ENCODE measurements around the gene ZNF263.

ZNF263 gene

GRCh38 chr16:3276679-3277078 is 6.6 kb upstream of the ZNF263 start:
- no peak for TF ChIP-seq CTCF (conservative IDR thresholded peaks at IDR 0.05; ENCODE audit: low read depth)
- POLR2A ChIA-PET (ENCODE audit: low non-redundant PET), result interaction anchor here (0.5 kb wide), 1 partner anchor 508 kb away, joined by 3 read pairs; no protein-coding TSS in a partner anchor
- H3K27ac ChIP-seq, result no peak overlapping the region
- CTCF ChIA-PET, result interaction anchor here (0.8 kb wide), 1 partner anchor 10 kb away, joined by 3 read pairs; no protein-coding TSS in a partner anchor
- no peak for DNase-seq (ENCODE audit: low spot score)

- ChIA-PET POLR2A (ENCODE audit: low non-redundant PET) (no interaction called here), CTCF (interaction anchor here (1.4 to 1.6 kb wide), 2 partner anchors 15 kb away, joined by 5 read pairs; no protein-coding TSS in a partner anchor)
- no peak for TF ChIP-seq CTCF (conservative IDR thresholded peaks at IDR 0.05; ENCODE audit: low read depth)
- no peak for DNase-seq (ENCODE audit: low spot score)
- peak overlapping the region; percentile 98; the same call in 1 of the 2 replicates for H3K27ac ChIP-seq
Observed at GRCh38 chr16:3281222-3281820, 2.0 kb upstream of the ZNF263 start.

GRCh38 chr16:3282103-3282729 is 1.1 kb upstream of the ZNF263 start:
- CTCF ChIA-PET, result interaction anchor here (0.6 to 1.4 kb wide), 4 partner anchors 15 to 152 kb away, joined by 3 to 5 read pairs (median 3); no protein-coding TSS in a partner anchor
- peak overlapping the region; percentile 98 for H3K27ac ChIP-seq
- no peak for TF ChIP-seq CTCF (conservative IDR thresholded peaks at IDR 0.05; ENCODE audit: low read depth)
- POLR2A ChIA-PET (ENCODE audit: low non-redundant PET), result interaction anchor here (1.0 to 1.3 kb wide), 3 partner anchors 15 to 118 kb away, joined by 3 to 5 read pairs (median 5); partner anchors contain the start of gene ZSCAN32
- DNase-seq (ENCODE audit: low spot score), result no peak

GRCh38 chr16:3283543-3284447 is 504 bp downstream of the ZNF263 start:
- TF ChIP-seq CTCF (conservative IDR thresholded peaks at IDR 0.05; ENCODE audit: low read depth), result no peak
- DNase-seq (ENCODE audit: low spot score), result no peak
- peak overlapping the region; percentile 98 for H3K27ac ChIP-seq
- CTCF ChIA-PET, result no interaction called here
- POLR2A ChIA-PET (ENCODE audit: low non-redundant PET), result interaction anchor here (1.0 to 1.3 kb wide), 2 partner anchors 21 to 22 kb away, joined by 3 to 5 read pairs; partner anchors contain the start of gene TIGD7

- no peak for TF ChIP-seq CTCF (conservative IDR thresholded peaks at IDR 0.05; ENCODE audit: low read depth)
- H3K27ac ChIP-seq, result no peak overlapping the region
- POLR2A ChIA-PET (ENCODE audit: low non-redundant PET), result no interaction called here
- CTCF ChIA-PET, result interaction anchor here (0.5 kb wide), 1 partner anchor 102 kb away, joined by 3 read pairs; no protein-coding TSS in a partner anchor
- no peak for DNase-seq (ENCODE audit: low spot score)
Observed at GRCh38 chr16:3285131-3285530, 1.8 kb downstream of the ZNF263 start.

Measured in RWPE1 (cell line).